Measurements from ENCODE around the gene CDH13. TPM values are rescaled to one million over a fixed set of nuclear protein-coding genes. Genes with fewer than 3 reads are reported as not detected.

Gene CDH13
- total and polyA plus RNA-seq, 2 donors (not counting 3 experiments of a cell fraction or from before 2014, with no cell fraction given) = 96.6 to 124 TPM

DNA sequence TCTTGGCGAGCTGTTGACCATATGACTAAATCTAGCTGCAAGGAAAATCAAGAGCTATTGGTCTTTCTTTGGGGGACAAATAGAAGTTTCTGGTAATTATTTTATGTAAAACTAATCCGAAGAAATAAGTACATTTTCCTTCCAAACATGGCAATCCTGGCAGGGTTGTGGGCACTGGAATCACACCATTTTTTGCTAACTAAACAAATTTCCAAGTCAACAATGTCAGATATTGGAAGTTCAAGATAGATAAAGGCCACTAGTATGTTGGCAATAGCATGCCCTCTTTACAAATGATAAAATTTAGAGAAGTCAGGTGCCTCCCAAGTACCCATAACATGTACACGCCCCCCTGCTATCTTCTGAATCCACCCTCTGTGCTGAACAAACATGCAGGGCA lies 330.4 kb downstream of the CDH13 start:
- Histone ChIP-seq H3K9ac (replicated peaks; ENCODE audit: extremely low read depth, insufficient read depth, low read length) (no peak overlapping the region), H2AFZ (ENCODE audit: low read depth, low read length) (no peak overlapping the region), H4K20me1 (replicated peaks; ENCODE audit: control insufficient read depth, extremely low read depth, insufficient read depth, low read length) (no peaks in the 10 kb centered on the region), H3K4me1 (ENCODE audit: control insufficient read depth, extremely low read depth, insufficient read depth, low read length) (no peaks in the 10 kb centered on the region), H3K9me3 (replicated peaks; ENCODE audit: control insufficient read depth, insufficient read depth, low read length) (no peaks in the 10 kb centered on the region), H3K27me3 (ENCODE audit: control insufficient read depth in 2 of 2, insufficient read depth in 2 of 2, low read length in 2 of 2) (no peaks in the 10 kb centered on the region), H3K36me3 (ENCODE audit: control insufficient read depth in 2 of 2, extremely low read depth in 1 of 2, insufficient read depth in 2 of 2, low read length in 2 of 2) (no peaks in the 10 kb centered on the region), H3K27ac (ENCODE audit: insufficient read depth, low read depth, low read length) (no peak overlapping the region), H3K9me1 (replicated peaks; ENCODE audit: control insufficient read depth, extremely low read depth, insufficient read depth, low read length) (no peaks in the 10 kb centered on the region), H3K79me2 (ENCODE audit: control insufficient read depth, insufficient read depth, low read length) (no peaks in the 10 kb centered on the region), H3K4me2 (ENCODE audit: insufficient read depth, low read length) (no peak overlapping the region), H3K4me3 (replicated peaks in 1 of 3; ENCODE audit: insufficient read depth in 1 of 3, low read depth in 1 of 3, low read length in 3 of 3) (no peak overlapping the region)
- FAIRE-seq (no peak), DNase-seq (ENCODE audit: low read depth, low spot score) (no peak)
- ChIA-PET CTCF (no interaction called here), POLR2A (no interaction called here)
- intact Hi-C loops (cut with micrococcal nuclease) = no loop called here
- dilution Hi-C loops (cut with MboI; ENCODE audit: extremely low pct_ligation_motif_present, low sequenced_read_pairs) = no loop called here
- BruUV-seq (replicated peaks) = no TSS peak
- TF ChIP-seq FOS (IDR thresholded peaks at IDR 0.05; ENCODE audit: borderline replicate concordance, insufficient read depth, low read length) (no peak), GATA2 (IDR thresholded peaks at IDR 0.05; ENCODE audit: insufficient read depth, insufficient read length, low read depth, low read length) (no peak), MYC (IDR thresholded peaks at IDR 0.05; ENCODE audit: low read depth, low read length) (no peak), POLR2A (IDR thresholded peaks at IDR 0.05; ENCODE audit: low read depth, low read length) (no peak), EZH2 (IDR thresholded peaks at IDR 0.05; ENCODE audit: borderline replicate concordance, low read depth, low read length, severe bottlenecking) (no peak), JUN (IDR thresholded peaks at IDR 0.05; ENCODE audit: borderline replicate concordance, insufficient read depth, insufficient read length, low read depth) (no peak), POLR2AphosphoS5 (IDR thresholded peaks at IDR 0.05; ENCODE audit: insufficient read depth, low read depth, low read length) (no peak)
- TF ChIP-seq, protein P1, sequence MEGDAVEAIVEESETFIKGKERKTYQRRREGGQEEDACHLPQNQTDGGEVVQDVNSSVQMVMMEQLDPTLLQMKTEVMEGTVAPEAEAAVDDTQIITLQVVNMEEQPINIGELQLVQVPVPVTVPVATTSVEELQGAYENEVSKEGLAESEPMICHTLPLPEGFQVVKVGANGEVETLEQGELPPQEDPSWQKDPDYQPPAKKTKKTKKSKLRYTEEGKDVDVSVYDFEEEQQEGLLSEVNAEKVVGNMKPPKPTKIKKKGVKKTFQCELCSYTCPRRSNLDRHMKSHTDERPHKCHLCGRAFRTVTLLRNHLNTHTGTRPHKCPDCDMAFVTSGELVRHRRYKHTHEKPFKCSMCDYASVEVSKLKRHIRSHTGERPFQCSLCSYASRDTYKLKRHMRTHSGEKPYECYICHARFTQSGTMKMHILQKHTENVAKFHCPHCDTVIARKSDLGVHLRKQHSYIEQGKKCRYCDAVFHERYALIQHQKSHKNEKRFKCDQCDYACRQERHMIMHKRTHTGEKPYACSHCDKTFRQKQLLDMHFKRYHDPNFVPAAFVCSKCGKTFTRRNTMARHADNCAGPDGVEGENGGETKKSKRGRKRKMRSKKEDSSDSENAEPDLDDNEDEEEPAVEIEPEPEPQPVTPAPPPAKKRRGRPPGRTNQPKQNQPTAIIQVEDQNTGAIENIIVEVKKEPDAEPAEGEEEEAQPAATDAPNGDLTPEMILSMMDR (IDR thresholded peaks at IDR 0.05; ENCODE audit: extremely low read depth in 1 of 2, insufficient read depth in 1 of 2, low read depth in 1 of 2, low read length in 2 of 2) = no peak
- TF ChIP-seq, protein P2, sequence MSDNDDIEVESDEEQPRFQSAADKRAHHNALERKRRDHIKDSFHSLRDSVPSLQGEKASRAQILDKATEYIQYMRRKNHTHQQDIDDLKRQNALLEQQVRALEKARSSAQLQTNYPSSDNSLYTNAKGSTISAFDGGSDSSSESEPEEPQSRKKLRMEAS (IDR thresholded peaks at IDR 0.05; ENCODE audit: insufficient read depth, insufficient read length) = no peak

Measured in endothelial cell of umbilical vein (primary cell).